Measurements from ENCODE around the gene NWD2. TPM values are rescaled to one million over a fixed set of nuclear protein-coding genes. Genes with fewer than 3 reads are reported as not detected.
A peak's percentile ranks its signal among the peaks of the same experiment; 100 is the strongest.

Gene NWD2
- total RNA-seq, 4 donors from 2014 or later = 0.27 to 2.2 (median 0.48) TPM

DNA sequence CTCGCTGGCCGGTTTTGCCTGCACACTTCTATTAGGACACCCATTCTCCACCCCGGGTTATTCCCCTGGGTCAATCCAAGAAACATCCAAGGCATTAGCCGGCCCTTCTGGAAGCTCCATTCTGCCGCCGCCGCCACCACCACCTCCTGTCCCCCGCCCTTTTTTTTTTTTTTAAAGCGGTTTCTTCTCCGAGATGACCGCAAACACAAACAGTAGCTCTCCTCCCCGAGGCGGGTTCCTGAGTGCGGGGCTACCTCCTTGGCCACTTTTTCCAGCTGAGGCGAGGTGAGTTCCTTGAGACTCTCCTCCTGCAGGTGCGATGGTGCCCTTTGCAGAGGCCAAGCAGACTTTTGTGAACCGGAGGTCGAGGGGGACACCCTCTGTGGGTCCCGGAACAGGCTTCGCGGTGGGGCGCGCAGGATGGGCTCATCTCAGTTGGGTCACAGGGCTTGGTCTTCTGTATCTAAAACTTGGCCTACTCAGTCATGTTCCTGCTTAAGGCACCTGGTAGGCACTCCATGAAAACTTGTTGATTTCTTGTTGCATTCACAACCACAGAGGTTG lies 930 bp downstream of the NWD2 start:
- peaks cover 6 to 10% of the 10 kb centered on the region in 2 donors for H3K4me1 ChIP-seq
- no peaks in the 10 kb centered on the region for H3K9me3 ChIP-seq
- no peaks in the 10 kb centered on the region for H3K36me3 ChIP-seq
- no peaks in the 10 kb centered on the region for H3K27me3 ChIP-seq
- no peak overlapping the region for H3K4me3 ChIP-seq (replicated peaks in 1 of 3)
- TF ChIP-seq, protein P1, sequence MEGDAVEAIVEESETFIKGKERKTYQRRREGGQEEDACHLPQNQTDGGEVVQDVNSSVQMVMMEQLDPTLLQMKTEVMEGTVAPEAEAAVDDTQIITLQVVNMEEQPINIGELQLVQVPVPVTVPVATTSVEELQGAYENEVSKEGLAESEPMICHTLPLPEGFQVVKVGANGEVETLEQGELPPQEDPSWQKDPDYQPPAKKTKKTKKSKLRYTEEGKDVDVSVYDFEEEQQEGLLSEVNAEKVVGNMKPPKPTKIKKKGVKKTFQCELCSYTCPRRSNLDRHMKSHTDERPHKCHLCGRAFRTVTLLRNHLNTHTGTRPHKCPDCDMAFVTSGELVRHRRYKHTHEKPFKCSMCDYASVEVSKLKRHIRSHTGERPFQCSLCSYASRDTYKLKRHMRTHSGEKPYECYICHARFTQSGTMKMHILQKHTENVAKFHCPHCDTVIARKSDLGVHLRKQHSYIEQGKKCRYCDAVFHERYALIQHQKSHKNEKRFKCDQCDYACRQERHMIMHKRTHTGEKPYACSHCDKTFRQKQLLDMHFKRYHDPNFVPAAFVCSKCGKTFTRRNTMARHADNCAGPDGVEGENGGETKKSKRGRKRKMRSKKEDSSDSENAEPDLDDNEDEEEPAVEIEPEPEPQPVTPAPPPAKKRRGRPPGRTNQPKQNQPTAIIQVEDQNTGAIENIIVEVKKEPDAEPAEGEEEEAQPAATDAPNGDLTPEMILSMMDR (IDR thresholded peaks at IDR 0.05) = no peak
- no peak for TF ChIP-seq POLR2A (IDR thresholded peaks at IDR 0.05)
- intact Hi-C loops (cut with DNase I) = no loop called here
- H3K27ac ChIP-seq = no peak overlapping the region
- DNase-seq = no peak
- WGBS, 2 donors = 5 to 7% methylated on average over 18 to 23 of the region's 23 CpGs

DNA sequence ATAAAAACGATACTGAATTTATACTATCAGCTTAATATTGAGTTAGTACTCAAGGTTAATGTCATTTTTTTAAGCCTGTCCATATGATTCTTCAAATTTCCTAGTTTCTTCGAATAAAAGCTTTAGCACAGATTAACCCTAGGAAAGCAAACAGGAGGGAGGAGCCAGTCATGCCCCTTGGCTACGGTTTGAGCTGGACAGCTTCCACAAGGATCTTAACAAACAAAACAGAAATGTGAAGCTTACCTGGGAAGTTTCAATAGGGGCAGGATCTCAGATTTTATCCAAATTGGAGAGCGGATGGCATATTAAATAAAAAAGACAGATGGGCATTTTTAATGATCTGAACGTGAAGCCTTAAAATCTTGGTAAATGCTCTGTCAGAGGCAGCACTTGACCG lies 2.3 kb downstream of the NWD2 start:
- peaks cover 3% of the 10 kb centered on the region for H3K27me3 ChIP-seq
- 24 to 34% methylated on average over 6 of the region's 6 CpGs for WGBS, 2 donors

DNA sequence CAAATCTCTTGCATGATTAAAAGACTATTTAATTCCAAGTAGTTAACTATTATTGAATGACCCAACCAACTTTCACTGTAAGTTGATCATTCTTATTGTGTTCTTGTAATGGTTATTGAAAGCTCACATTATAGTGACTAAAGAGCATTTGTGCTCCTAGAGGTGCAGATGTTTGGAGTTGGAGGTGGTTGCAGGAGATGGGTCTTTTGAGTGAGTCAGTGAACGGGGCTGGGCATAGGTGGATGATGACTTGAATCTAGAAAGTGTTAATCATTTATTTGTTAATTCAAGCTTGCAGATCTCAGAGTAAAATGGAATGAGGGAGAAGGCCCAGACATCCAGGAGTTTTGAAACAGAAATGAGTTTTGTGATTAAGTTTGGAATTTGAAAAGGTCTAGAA lies 13.7 kb downstream of the NWD2 start:
- Histone ChIP-seq H3K4me1 (no peaks in the 10 kb centered on the region), H3K36me3 (no peaks in the 10 kb centered on the region), H3K27me3 (no peaks in the 10 kb centered on the region), H3K9me3 (no peaks in the 10 kb centered on the region), H3K27ac (no peak overlapping the region), H3K4me3 (replicated peaks in 1 of 3) (no peak overlapping the region)
- intact Hi-C loops (cut with DNase I) = no loop called here
- TF ChIP-seq, protein P1 (IDR thresholded peaks at IDR 0.05) = no peak
- no peak for TF ChIP-seq POLR2A (IDR thresholded peaks at IDR 0.05)
- WGBS, 2 donors = 69 to 74% methylated on average over 1 of the region's 1 CpG
- DNase-seq = no peak

More for the DNA sequence above, 2.3 kb downstream of the NWD2 start:
- Histone ChIP-seq H3K4me1 (peaks cover 6 to 10% of the 10 kb centered on the region in 2 donors), H3K9me3 (no peaks in the 10 kb centered on the region), H3K27ac (no peak overlapping the region), H3K36me3 (no peaks in the 10 kb centered on the region), H3K4me3 (replicated peaks in 1 of 3) (no peak overlapping the region)
- TF ChIP-seq, protein P1 (IDR thresholded peaks at IDR 0.05) = no peak
- no peak for TF ChIP-seq POLR2A (IDR thresholded peaks at IDR 0.05)
- peak; percentile 41 to 55 for DNase-seq
- intact Hi-C loops (cut with DNase I) = no loop called here

DNA sequence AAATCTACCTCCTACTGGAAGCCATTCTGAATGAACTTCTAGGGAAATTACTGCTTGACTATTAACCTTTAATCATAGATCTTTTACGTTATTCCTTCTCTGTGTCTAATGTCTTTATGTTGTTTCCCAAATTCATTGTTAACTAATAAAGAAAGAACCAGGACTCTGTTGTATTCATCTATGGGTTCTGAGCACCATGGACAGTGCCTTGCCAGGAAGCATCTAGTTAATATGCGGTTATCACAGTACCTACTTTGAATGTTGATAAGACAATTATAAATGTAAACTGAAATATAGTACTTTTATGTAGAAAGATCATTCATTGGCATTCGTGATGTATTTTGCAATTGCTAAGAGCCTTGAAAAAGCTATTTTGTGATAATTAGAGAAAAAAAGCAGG lies 23.8 kb downstream of the NWD2 start:
- TF ChIP-seq POLR2A (IDR thresholded peaks at IDR 0.05) = no peak
- TF ChIP-seq, protein P1 (IDR thresholded peaks at IDR 0.05) = no peak
- no peaks in the 10 kb centered on the region for H3K9me3 ChIP-seq
- DNase-seq = no peak
- no peak overlapping the region for H3K4me3 ChIP-seq (replicated peaks in 1 of 3)
- H3K4me1 ChIP-seq = no peaks in the 10 kb centered on the region
- WGBS, 2 donors = 66 to 72% methylated on average over 3 of the region's 3 CpGs
- no peak overlapping the region for H3K27ac ChIP-seq
- H3K36me3 ChIP-seq = no peaks in the 10 kb centered on the region
- intact Hi-C loops (cut with DNase I) = no loop called here
- H3K27me3 ChIP-seq = no peaks in the 10 kb centered on the region

DNA sequence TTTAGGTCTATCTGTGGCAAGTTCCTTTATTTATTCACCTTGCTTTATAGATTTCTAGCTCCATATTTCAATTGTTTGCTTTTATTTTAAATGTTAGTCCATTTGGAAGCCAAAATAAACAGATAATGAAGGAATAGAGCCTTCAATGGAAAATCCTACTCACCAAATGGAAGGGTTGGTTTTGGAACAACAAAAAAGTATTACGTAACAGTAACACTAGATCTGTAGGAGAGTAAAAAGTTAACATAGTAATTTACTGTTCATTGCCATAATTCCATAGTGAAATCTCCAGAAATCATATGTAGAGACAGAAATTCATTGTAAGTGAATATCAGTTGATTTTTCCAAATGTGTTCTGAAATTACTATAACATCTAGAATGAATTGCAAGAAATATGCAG lies 34.6 kb downstream of the NWD2 start:
- 89 to 96% methylated on average over 1 of the region's 1 CpG for WGBS, 2 donors
- intact Hi-C loops (cut with DNase I) = no loop called here
- no peaks in the 10 kb centered on the region for H3K36me3 ChIP-seq
- TF ChIP-seq, protein P1 (IDR thresholded peaks at IDR 0.05) = no peak
- no peak for TF ChIP-seq POLR2A (IDR thresholded peaks at IDR 0.05)
- H3K27me3 ChIP-seq = no peaks in the 10 kb centered on the region
- DNase-seq = no peak
- no peak overlapping the region for H3K4me3 ChIP-seq (replicated peaks in 1 of 3)
- no peaks in the 10 kb centered on the region for H3K9me3 ChIP-seq
- H3K27ac ChIP-seq = no peak overlapping the region
- no peaks in the 10 kb centered on the region for H3K4me1 ChIP-seq
